Stimulated activated CD4-positive, alpha-beta T cell treated with anti-CD3 and anti-CD28 coated beads, Interleukin-1b, Interleukin-23, amount 100 ng/mL, for 4 hours (primary cell): ENCODE results near the gene RNF175.

Experiments used
- DNase-seq, 2 donors: peaks; one replicate each; pipeline ENCODE4 v3.0.0-alpha.2; 2020; ENCODE audit warnings: low read depth in 2 of 2

Gene RNF175

DNA sequence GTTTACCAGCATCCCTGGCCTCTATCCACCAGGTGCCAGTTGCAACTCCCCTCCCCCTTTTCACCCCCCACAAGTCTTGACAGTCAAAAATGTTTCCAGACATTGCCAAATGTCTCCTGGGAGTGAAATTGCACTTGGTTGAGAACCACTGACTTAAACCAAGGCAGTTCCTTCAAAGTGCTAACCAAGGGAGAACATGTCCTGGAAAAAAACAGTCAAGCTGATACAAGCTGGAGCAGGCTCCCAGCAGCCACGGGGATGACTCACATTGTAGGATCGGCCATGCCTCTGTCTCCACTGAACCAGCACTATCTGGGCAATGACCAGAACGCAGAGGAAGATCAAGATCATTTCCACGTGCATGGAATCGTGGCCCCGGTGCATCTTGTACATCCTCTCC is 11.4 kb downstream of the RNF175 start:
- DNase-seq: no peak

DNA sequence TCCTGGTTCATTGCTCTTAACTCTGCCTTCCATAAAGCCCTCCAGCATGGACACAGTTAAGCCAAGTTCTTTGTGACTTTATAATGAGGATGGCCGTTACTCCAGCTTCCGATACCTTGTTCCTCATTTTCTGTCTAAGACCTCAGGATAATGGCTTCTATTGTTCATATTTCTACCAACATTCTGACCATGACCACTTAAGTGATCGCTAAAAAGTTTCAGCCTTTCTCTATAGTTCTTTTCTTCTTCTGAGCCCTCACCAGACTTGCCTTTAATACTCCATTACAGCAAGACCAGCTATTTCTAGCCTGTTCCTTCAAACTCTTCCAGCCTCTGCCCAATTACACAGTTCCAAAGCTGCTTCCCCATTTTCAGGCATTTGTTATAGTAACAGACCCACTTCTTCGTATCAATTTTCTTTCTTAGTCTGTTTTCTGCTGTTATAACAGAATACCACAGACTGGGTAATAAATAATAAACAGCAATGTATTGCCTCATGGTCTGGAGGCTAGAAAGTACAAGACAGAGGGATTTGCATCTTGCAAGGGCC is 12.3 kb downstream of the RNF175 start:
- DNase-seq: no peak

DNA sequence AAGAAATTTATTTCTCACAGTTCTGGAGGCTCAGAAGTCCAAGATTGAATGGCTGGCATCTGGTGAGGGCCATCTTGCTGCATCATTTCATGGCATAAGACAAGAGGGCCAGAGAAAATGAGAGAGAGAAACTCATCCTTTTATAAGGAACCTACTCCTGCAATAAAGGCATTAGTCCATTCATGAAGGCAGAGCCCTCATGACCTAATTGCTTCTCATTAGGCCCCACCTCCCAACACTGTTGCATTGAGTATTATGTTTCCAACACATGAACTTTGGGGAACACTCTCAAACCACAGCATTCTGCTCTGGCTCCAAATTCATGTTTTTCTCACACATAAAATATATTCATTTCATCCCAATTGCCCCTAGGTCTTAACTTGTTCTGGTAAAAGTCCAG is 14.2 kb downstream of the RNF175 start:
- DNase-seq: no peak

DNA sequence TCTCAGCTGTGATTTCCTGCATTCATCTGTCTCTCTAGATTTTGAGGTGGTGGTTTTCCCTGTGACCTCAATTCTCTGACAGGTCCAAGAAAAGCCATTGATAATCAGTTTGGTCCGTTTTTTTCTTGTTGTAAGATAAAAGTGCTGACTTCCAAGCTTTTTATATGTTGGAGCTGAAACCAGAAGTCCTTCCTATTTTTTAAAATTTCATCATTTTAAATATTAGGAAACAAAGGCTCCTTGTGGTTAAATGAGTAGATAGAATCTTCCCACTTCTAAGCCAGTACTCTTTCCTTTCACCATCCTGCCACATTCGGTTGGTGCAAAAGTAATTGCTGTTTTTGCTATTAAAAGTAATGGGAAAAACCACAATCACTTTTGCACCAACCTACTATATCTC is 18.3 kb downstream of the RNF175 start:
- no peak for DNase-seq

DNA sequence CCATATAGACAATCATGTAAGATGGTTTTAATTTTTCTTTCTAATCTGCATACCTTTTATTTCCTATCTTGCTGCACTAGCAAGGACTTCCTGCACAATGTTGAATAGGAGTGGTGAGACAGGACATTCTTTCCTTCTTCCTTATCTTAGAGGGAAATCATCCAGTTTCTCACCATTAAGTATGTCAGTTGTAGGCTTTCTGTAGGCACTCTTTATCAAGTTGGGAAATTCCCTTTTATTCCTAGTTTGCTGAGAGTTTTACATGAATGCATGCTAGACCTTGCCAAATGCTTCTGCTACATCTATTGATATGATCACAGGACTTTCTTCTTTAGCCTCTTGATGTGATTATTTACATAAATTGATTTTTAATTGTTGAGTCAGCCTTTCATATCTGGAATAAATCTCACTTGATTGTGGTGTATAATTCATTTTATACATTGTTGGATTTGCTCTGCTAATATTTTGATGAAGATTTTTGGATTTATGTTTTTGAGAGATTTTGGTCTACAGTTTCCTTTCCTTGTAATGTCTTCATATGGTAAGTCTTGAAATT is 23.8 kb downstream of the RNF175 start:
- DNase-seq: no peak

DNA sequence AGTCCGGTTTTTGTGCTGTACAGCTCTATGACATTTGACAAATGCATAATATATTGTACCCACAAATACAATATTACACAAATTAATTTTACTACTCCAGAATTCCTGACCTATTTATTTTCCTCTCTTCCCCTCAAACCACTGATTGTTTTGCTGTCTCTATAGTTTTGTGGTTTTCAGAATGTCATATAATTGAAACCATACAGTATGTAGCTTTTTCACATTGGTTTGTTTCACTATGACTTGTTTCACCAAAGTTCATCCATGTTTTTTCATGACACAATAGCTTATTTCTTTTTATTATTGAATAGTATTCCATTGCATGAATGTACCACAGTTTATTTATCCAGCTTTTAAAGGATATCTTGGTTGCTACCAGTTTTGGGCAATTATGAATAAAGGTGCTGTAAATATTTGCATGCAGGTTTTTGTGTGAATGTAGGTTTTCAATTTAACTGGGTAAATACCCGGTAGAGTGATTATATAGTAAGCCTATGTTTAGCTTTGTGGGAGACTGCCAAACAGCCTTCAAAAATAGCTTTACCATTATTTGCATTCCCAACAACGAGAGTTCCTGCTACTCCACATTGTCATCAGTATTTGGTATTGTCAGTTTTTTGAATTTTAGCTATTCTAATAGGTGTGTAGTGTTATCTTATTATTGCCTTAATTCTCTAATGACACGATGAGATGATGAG is 25.9 kb downstream of the RNF175 start:
- no peak for DNase-seq

DNA sequence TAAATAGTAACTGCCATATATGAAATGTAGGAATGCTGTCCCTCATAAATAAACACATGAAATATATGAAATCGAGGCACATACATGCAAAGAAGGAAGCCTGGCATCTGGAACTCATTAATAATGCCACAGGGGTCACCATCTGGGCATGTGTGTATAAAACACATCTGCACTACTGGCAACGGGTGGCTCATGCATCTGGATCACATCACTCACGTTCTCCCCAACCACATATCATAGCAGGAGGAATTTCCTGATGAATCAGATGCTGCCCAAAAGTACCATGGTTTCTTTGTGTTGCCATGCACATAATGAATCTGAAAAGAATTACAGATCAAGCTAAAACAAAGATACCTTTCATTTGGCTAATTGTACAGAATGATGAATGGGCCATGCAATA is 28.6 kb downstream of the RNF175 start:
- DNase-seq: no peak

DNA sequence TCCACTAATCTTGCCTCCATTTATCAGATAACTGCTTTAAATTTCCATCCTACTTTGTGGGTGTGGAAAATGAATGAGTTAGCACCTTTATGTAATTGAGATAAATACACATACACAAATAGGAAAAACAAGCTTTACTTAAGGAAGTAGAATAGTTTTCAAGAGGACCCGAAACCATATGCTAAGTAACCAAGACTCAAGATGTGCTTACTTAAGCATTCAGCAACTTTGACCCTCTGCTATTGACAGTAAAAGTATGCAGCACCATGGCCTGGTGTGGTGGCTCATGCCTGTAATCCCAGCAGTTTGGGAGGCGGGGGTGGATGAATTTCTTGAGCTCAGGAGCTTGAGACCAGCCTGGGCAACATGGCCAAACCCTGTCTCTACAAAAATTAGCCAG is 29.9 kb downstream of the RNF175 start:
- DNase-seq: no peak

DNA sequence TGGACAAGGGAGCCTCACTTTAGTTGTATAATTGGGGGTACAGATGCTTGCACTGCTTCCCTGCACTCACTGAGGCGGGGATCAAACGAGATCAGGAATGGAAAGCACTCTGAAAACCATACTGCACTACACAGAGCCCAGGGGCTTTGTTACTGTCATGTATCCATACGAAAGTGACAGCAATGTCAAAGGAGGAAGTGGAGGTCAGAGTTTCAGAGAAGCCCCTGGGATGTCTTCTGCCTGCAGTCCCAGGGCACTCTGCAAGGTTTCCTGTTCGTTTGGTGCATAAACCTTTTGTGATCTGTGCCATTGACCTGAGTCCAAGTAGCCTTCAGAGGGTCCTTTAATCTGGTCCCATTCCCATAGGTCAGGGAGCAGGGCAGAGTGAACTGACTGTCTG is 31.2 kb downstream of the RNF175 start:
- DNase-seq: no peak

DNA sequence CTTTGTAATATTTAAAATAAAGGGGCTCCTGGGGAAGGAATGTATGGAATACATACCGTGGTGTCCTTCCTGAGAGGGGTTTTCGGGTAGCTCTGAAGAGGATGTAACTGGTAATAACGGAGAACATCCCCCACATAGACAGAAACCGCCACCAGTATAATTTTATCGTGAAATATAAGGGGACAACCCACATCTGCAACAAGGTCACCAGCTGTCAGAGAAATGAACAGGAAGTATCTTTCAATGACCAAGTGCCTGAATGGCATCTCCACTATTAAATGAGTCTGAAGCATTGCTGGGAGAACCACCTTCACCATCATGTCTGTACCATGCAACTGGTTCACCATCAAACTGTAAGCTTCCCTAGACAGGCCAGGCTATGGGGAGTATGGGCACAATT is 31.7 kb downstream of the RNF175 start:
- no peak for DNase-seq

DNA sequence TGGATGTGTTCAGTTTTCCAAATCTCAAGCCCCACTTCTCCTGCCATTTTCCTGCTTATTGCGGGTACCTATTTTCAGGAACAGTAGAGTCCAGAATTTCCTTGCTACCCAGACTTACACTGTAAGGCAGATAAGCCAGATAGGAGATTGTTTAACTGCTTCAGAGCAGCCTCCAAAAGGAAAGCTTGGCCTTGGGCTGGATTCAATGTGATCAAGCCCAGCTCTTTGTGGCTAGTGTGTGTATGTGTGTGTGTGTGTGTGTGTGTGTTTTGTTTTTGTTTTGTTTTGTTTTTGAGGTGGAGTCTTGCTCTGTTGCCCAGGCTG is 34.0 kb downstream of the RNF175 start:
- no peak for DNase-seq

DNA sequence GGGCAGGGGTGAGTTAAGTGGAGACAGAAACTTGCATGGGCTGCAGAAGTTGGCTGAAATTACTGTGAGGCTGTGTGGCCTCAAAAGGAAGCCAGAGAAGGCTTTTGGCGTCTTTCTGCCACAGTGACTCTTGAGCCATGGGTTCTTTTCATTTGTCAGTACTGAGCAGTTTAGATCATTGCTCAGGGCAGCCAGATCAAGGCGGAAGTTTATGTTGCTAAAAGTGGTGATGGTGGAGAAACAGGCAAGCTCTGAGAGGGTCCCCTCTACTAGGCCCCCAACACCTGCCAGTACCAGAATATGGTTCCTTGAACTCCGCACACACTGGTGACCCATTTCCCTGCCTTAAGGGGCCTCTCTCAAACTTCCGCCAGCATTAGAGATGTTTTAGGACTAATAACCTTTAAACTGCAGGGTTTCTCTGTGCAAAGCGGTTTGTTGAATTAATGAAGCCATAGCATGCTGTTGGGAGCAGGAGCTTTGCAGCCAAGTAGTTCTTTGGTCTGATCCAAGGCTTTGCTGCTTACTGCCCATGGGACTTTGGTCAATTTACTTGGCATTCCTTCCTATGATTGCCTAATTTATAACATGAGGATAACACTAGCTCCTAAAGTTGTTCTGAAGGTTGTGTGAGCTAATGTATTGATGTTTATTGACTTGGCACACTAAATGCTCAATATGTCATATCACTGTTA is 34.5 kb downstream of the RNF175 start:
- DNase-seq: no peak

DNA sequence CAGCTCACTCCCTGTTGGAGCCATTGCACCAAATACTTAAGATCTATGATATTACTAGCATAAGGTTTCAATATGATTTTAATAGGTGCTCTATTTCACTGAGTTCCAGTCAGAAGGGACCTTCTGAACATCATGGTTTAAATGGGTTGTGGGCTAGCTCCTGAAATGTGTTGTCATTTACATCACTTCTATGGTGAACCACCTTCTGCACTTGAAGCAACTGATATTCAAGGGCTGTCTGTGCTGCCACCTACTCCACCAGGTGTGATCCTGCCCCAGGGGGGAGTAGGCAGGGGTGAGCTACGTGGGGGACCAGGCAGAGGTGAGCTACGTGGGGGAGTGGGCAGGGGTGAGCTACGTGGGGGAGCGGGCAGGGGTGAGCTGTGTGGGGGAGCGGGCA is 35.2 kb downstream of the RNF175 start:
- no peak for DNase-seq

DNA sequence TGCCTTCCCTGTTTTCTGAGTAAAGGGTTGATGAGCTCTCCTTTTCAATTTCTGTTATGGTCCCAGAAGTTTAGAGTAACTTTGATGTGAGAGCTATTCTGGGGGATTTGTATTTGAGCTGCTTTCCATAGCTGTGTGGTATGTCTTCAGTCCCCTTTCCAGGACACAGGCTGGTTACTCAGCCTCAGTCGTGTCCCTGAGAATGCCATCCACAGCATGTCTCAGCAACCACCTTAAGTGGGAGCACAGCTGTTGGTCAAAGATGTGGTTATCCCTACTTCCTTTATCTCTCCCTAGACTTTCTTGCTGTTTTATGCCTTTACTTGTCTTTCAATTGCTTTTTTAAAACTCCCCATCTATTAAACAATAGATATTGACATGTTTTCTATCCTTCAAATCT is 37.8 kb downstream of the RNF175 start:
- DNase-seq: no peak

DNA sequence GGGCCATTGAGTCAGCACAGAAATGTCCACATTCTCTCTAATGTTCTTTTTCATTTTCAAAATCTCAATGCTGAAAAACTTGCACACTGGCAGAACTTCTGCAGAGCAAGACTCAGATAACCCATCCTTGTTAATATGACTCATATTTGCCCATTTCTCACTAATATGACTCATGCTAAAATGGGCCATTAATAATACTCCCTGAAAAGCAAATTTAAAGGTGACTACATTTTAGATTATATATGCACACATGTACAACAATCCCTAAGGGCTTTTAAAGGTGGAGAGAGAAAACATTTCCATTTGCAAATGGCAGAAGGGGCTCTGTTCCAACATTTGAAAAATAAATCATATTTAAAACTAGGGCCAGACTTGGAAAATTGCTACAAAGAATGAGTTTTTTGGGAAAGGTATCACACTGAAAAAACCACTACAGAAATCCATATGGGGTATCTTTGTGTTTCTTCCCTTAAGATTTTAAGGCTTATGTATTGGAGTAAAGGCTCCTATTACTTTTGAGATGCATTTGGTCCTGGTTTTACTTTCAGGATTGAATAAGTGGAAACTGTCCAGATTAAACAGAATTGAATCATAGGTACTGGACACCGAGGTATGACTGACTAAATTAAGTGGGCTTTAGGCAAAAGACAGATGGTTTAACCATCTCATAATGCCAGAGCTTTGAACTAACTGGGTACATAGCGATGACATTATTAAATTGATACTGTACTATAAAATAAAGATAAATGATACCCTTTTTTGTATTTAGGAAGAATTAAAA is 45.8 kb downstream of the RNF175 start:
- DNase-seq: no peak

DNA sequence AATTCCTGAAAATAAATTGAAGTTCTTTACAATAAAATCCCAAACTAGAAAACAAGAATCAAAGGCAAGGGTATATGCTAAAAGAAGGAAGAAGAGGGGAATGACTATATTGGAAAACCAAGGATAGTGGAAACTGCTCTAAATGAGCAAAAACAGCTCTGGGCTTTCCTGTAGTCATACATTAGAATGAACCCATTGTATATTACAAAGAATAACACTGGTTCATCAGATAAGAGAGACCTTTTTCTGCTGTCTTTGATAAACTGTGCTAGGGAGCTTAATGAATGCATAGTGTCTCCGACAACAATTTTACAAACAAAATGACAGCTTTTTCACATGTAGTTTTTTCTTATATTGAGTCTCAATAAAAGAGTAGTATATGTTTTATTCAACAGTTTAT is 49.1 kb downstream of the RNF175 start:
- DNase-seq: no peak

DNA sequence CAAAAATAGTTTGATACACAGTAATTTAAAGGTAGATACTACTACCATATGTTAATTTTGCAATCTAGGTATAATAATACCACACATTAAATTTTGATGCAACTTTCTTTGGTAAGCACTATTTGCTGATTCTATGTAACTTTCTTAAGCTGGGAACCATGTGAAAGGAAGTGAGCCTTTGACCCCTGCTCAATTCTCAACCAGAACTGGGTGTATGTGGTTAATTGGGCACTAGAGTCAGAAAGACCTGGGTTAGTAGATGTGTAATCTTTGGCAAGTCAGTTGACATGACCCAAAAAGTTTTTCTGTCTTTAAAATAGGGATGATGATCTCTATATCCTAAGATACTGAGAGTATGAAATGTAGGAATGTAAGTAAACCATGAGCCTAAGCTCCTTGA is 53.3 kb downstream of the RNF175 start:
- no peak for DNase-seq

DNA sequence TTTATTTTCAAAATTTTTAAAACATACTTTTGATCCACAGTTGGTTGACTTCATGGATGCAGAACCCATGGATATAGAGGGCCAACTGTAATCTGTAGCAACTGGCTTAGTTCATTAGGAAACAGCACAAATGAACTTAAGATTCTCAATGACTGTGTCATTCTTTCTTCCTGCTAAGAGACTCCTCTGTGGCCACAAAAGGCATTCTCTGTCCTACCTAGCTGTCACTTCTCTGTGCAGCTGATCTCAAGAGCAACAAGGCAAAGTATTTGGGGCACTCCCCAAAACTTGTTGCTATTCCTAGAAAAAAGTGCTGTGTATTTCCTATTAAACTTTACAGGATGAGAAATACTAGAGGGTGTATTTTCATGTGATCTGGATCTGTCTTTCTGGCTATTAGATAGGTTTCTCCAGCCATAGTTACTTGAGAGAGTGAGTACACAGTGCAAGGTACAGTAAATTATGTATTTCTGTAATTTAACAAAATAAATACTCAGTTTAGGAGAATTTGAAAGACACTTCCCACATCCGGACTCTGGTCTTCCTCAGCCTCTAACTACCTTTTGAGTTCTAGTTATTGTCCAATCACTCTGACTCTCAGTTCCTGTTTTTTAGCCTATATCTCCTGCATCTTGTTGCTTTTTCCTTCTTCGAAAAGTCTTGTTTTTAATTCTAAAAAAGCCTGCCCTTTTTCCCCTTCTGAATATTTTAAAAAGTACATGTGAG is 53.9 kb downstream of the RNF175 start:
- DNase-seq: no peak

DNA sequence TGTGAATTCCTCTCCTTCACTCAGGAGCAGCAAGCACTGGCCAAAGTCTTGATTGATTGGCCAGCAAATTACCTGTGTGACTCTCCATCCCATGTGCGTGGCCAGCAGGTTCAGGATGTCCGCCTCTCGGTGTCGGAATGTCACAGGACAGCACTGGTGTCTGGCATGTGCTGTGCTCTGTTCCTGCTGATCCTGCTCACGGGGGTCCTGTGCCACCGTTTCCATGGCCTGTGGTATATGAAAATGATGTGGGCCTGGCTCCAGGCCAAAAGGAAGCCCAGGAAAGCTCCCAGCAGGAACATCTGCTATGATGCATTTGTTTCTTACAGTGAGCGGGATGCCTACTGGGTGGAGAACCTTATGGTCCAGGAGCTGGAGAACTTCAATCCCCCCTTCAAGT is 55.3 kb downstream of the RNF175 start:
- DNase-seq: no peak

DNA sequence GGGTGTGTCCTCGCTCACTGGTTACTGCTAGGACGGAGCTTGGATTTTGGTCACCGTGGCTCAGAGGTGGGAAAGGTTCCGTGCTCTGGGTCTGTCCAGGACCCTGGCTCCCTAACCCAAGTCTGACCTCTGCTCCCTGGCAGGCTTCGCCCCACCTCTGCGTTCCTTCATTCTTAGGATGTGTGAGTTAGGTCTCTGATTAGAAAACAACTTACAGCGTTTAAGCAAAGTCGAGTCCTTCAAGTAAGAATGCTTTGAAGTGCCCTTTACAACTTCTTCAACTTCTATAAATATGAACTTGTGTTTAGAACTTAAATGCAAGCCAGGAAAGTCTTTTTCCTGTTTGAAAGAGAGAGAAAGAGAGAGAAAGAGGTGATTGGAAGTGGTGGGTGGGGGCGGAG is 74.9 kb downstream of the RNF175 start:
- DNase-seq: no peak

DNA sequence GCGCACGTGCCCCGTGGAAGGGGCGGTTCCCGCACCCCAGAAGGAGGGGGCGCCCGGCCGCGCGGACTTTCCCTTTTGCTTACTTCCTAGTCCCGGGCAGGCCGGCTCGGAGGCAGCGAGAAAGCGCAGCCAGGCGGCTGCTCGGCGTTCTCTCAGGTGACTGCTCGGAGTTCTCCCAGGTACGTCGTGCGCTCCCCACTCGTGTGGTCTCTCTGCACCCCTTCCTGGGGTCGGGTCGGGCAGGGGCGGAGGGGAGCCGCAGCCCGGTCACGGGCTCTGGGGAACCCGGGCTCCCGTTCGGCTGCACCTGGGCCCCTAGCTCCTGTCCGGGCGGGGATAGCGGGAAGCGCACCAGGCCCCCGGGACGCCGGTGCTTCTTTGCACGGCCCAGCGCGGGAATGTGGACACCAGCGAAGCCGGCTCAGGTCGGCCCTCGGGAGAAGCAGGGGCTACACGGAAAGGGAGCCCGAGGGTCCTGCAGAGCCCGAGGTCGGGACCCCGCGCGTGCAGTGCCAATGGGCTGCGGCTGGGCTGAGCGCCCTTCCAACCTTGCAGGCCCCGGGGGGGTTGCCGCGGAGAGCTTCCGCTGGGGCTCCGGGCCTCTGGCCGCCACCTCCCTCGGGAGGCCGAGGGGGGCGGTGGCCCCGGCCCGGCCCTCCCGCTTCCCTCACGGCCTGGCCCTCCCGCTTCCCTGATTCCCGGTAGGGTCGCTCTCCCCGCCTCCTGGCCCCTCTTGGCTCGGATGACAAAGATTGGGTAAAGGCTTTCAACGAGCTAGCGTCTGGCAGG is 75.4 kb downstream of the RNF175 start, which contains the start of gene TLR2:
TLR2 (plus strand) TSS at position 99 of the 789 bp plus-strand sequence. CDS start 18,628 bp downstream, outside the sequence.
- DNase-seq: peak; percentile 56 to 63
